BJ (cell line): ENCODE data around the gene ENTPD2. TPM values are rescaled to one million over a fixed set of nuclear protein-coding genes. Genes with fewer than 3 reads are reported as not detected.

ENCODE experiments used
- CTCF ChIA-PET: fragments of 350-600 bp; formaldehyde crosslinking; extraction: SDS; loops from one replicate; lab custom pipeline; 2021; ENCODE audit warnings: antibody characterized with exemption, inconsistent platforms; lab: Yijun Ruan, JAX
- POLR2A ChIA-PET: fragments of 300-600 bp; sonication (Branson Sonifier 250); formaldehyde crosslinking; extraction: SDS; loops from one replicate; lab custom pipeline; 2021; ENCODE audit warnings: antibody characterized with exemption; lab: Charles Lee
- DNase-seq: peaks from one replicate; pipeline ENCODE4 v3.0.0-alpha.2; 2011; ENCODE audit warnings: low read depth
- H3K27me3 ChIP-seq: 2 replicates; pipeline ENCODE4 v1.6.0; 2011; ENCODE audit warnings: low read length; ENCODE audit not compliant: control insufficient read depth, insufficient read depth
- H3K36me3 ChIP-seq: 2 replicates; pipeline ENCODE4 v1.5.1; 2011; ENCODE audit warnings: low read length; ENCODE audit not compliant: control insufficient read depth, insufficient read depth
- H3K4me3 ChIP-seq: 2 replicates; pipeline ENCODE4 v1.5.1; 2011; ENCODE audit warnings: low read depth, mild to moderate bottlenecking, control low read depth, low read length
- CTCF ChIP-seq: IDR thresholded peaks from 2 replicates; pipeline ENCODE4 v1.5.1; 2011; ENCODE audit warnings: low read depth, mild to moderate bottlenecking, control low read depth, inconsistent platforms, low read length, moderate library complexity; ENCODE audit not compliant: insufficient read depth
- polyA plus RNA-seq: library from polyadenylated mRNA; depleted of rRNA; stranded (reverse); fragments of >200 nt; gene quantifications from 2 replicates; pipeline ENCODE4 v1.2.3, GENCODE V29; 2011

The ENTPD2 gene
- polyA plus RNA-seq, 1 experiment = not detected

DNA sequence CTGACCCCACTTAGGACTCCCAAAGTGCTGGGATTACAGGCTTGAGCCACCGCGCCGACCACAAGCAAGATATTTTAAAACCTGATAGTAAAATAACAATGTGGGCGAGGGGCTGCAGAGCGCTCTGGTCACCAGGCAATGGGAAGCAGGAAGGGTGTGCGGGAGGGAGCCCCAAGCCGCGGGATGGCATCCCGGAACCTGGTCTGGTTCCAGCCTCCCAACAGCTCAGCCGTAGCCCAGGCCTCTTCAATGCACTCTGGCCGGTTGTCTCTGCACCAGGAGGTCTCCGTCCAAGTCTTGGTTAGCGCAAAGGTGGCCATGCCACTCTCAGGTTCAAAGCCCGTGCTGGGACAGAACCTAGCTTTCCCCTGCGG is 22.8 kb upstream of the ENTPD2 start:
- ChIA-PET CTCF (interaction anchor here (1.3 to 7.7 kb wide), 3 partner anchors 11 to 47 kb away, joined by 3 to 69 read pairs (median 10); no protein-coding TSS in a partner anchor), POLR2A (no interaction called here)
- DNase-seq = no peak
- H3K4me3 ChIP-seq = peak overlapping the region; percentile 75
- no peaks in the 10 kb centered on the region for H3K27me3 ChIP-seq
- TF ChIP-seq CTCF = no peak
- H3K36me3 ChIP-seq = peaks cover 20% of the 10 kb centered on the region

GRCh38 chr9:137075275-137075775 is 21.5 kb upstream of the ENTPD2 start:
- POLR2A ChIA-PET = no interaction called here
- peaks cover 12% of the 10 kb centered on the region for H3K36me3 ChIP-seq
- H3K27me3 ChIP-seq = no peaks in the 10 kb centered on the region
- DNase-seq = no peak
- CTCF ChIA-PET = interaction anchor here (0.6 to 7.7 kb wide), 4 partner anchors 9 to 46 kb away, joined by 3 to 69 read pairs (median 6); no protein-coding TSS in a partner anchor
- no peak for TF ChIP-seq CTCF
- H3K4me3 ChIP-seq = no peak overlapping the region

DNA sequence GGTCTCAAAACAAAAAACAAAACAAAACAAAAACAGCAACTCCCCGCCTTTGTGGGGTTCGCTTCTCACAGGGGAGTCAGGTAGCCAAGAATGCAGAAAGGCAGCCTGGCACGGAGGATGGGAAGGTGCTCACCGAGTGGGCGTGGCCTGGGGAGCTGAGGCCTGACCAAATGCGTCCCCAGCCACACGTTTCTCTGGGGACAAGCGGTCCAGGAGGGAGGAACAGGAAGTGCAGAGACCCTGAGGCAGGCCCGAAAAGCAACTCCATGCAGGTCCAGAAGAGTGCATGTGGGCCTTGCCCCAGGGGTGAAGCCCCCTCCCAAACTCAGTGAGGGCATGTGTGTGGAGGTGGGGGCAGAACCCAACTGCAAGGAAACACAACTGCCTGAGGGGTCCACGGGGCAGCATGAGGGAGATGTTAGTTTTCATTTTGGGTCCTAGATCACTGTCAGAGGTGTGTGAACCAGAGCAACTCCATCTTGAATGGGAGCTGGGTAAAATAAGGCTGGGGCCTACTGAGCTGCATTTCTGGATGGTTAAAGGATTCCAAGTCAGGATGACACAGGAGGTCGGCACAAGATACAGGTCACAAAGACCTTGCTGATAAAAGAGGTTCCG is 20.9 kb upstream of the ENTPD2 start:
- ChIA-PET CTCF (interaction anchor here (1.2 to 7.7 kb wide), 2 partner anchors 9 to 39 kb away, joined by 3 to 69 read pairs; no protein-coding TSS in a partner anchor), POLR2A (no interaction called here)
- no peak for TF ChIP-seq CTCF
- Histone ChIP-seq H3K27me3 (no peaks in the 10 kb centered on the region), H3K4me3 (no peak overlapping the region), H3K36me3 (peaks cover 9% of the 10 kb centered on the region)
- no peak for DNase-seq

DNA sequence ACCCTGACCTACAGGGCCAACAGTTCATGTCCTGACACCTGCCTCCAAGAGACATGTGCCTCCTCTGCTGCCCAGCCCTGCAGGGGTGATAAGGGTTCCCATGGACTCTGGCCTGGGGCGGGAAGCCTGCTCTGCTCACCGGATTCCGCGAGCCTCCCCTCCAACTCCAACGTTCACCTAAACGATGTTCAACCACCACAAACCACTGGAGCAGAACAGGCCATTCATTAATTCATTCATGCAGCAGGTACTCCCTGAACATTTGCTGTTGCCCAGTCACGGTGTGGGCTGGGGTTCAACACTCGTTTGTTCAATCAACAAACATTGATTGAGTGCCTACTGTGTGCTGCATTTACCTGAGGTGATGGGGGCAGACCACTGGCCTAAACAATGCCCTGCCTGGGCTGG is 20.1 kb upstream of the ENTPD2 start:
- no peak for DNase-seq
- Histone ChIP-seq H3K36me3 (peaks cover 3% of the 10 kb centered on the region; the same call in 1 of the 2 replicates), H3K4me3 (no peak overlapping the region), H3K27me3 (no peaks in the 10 kb centered on the region)
- CTCF ChIA-PET = interaction anchor here (2.1 kb wide), 1 partner anchor 45 kb away, joined by 7 read pairs; no protein-coding TSS in a partner anchor
- POLR2A ChIA-PET = no interaction called here
- no peak for TF ChIP-seq CTCF

DNA sequence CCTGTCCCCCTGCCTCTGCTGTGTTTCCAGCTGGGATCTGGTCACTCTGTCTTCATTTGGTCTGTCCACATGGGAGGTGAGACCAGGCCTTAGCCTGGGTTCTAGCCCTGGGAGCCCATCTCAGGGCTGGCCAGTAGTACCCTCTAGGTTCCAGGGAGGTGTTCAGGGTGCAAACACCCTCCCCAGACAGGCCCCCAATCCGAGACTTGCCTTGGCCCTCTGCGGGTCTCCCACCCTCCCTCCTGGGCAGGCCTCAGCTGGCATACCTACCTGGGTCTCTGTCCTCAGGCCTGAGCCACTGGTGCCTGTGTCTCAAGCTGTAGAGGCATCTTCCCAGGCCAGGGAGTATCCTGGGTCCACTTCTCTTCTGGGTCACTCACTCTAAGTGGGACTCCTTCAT is 17.4 kb upstream of the ENTPD2 start:
- Histone ChIP-seq H3K4me3 (no peak overlapping the region), H3K27me3 (no peaks in the 10 kb centered on the region), H3K36me3 (no peaks in the 10 kb centered on the region)
- POLR2A ChIA-PET = no interaction called here
- CTCF ChIA-PET = interaction anchor here (0.9 to 9.4 kb wide), 11 partner anchors 10 to 285 kb away, joined by 3 to 153 read pairs (median 9); partner anchors contain the start of genes AJM1, MAN1B1, NPDC1 and RNF224
- no peak for DNase-seq
- no peak for TF ChIP-seq CTCF
